Measurements from ENCODE around the gene FLRT2.

Gene FLRT2

GRCh38 chr14:85576218-85576617 is 46.3 kb downstream of the FLRT2 start:
- TF ChIP-seq CTCF (IDR thresholded peaks at IDR 0.05; ENCODE audit: extremely low read depth, missing control alignments): no peak
- no peak for DNase-seq (ENCODE audit: low spot score)

- no peak for TF ChIP-seq CTCF (IDR thresholded peaks at IDR 0.05; ENCODE audit: extremely low read depth, missing control alignments)
- no peak for DNase-seq (ENCODE audit: low spot score)
Observed at GRCh38 chr14:85576848-85577542, 47.1 kb downstream of the FLRT2 start.

- TF ChIP-seq CTCF (IDR thresholded peaks at IDR 0.05; ENCODE audit: extremely low read depth, missing control alignments): no peak
- no peak for DNase-seq (ENCODE audit: low spot score)
Observed at GRCh38 chr14:85577543-85578114, 47.7 kb downstream of the FLRT2 start.

GRCh38 chr14:85578357-85578756 is 48.4 kb downstream of the FLRT2 start:
- TF ChIP-seq CTCF (IDR thresholded peaks at IDR 0.05; ENCODE audit: extremely low read depth, missing control alignments): no peak
- DNase-seq (ENCODE audit: low spot score): no peak

GRCh38 chr14:85578930-85579329 is 49.0 kb downstream of the FLRT2 start:
- no peak for TF ChIP-seq CTCF (IDR thresholded peaks at IDR 0.05; ENCODE audit: extremely low read depth, missing control alignments)
- no peak for DNase-seq (ENCODE audit: low spot score)

- no peak for TF ChIP-seq CTCF (IDR thresholded peaks at IDR 0.05; ENCODE audit: extremely low read depth, missing control alignments)
- no peak for DNase-seq (ENCODE audit: low spot score)
Observed at GRCh38 chr14:85579942-85580341, 50.0 kb downstream of the FLRT2 start.

- TF ChIP-seq CTCF (IDR thresholded peaks at IDR 0.05; ENCODE audit: extremely low read depth, missing control alignments): no peak
Observed at GRCh38 chr14:85580536-85581140, 50.7 kb downstream of the FLRT2 start.

More at GRCh38 chr14:85580536-85581140, 50.7 kb downstream of the FLRT2 start:
- DNase-seq (ENCODE audit: low spot score): no peak

Measured in GM20000 (cell line).